Neural cell (in vitro differentiated cells): ENCODE measurements around the gene LAMB4. TPM values are rescaled to one million over a fixed set of nuclear protein-coding genes. Genes with fewer than 3 reads are reported as not detected.

Experiments used
- H2AFZ ChIP-seq: fragments of 200-600, 300-800 bp; sonication (generic), shearing (Covaris generic); 2 replicates; pipeline ENCODE4 v1.6.0; 2014; ENCODE audit warnings: low read depth, mild to moderate bottlenecking, antibody characterized with exemption, low read length, moderate library complexity
- H3F3A ChIP-seq: fragments of 200-600 bp; shearing (Covaris generic); 2 replicates; pipeline ENCODE4 v1.6.1; 2016; ENCODE audit warnings: mild to moderate bottlenecking, moderate library complexity, mixed read lengths, antibody characterized with exemption, low read length; ENCODE audit not compliant: insufficient read depth, poor library complexity, severe bottlenecking
- H3K27ac ChIP-seq: fragments of 200-600, 300-800 bp; sonication (generic), shearing (Covaris generic); 2 replicates; pipeline ENCODE4 v1.5.1; 2014; ENCODE audit warnings: mild to moderate bottlenecking, low read length, moderate library complexity
- H3K27me3 ChIP-seq: fragments of 300-800, 200-600 bp; sonication (generic), shearing (Covaris generic); 2 replicates; pipeline ENCODE4 v1.6.0; 2014; ENCODE audit warnings: mild to moderate bottlenecking, low read depth, low read length, moderate library complexity; ENCODE audit not compliant: insufficient read depth
- H3K36me3 ChIP-seq: fragments of 300-800, 200-600 bp; sonication (generic), shearing (Covaris generic); 2 replicates; pipeline ENCODE4 v1.5.1; 2014; ENCODE audit warnings: mild to moderate bottlenecking, antibody characterized with exemption, low read length, moderate library complexity; ENCODE audit not compliant: insufficient read depth
- H3K4me2 ChIP-seq: fragments of 300-800, 200-600 bp; sonication (generic), shearing (Covaris generic); 2 replicates; pipeline ENCODE4 v1.6.0; 2014; ENCODE audit warnings: mild to moderate bottlenecking, low read length
- H3K4me3 ChIP-seq: fragments of 300-800, 200-600 bp; sonication (generic), shearing (Covaris generic); 2 replicates; pipeline ENCODE4 v1.5.1; 2014; ENCODE audit warnings: mild to moderate bottlenecking, low read length, moderate library complexity
- H3K79me2 ChIP-seq: fragments of 200-600 bp; shearing (Covaris generic); replicated peaks from 2 replicates; pipeline ENCODE4 v1.6.0; 2014; ENCODE audit warnings: mild to moderate bottlenecking, low read length, moderate library complexity; ENCODE audit not compliant: insufficient read depth
- H3K9ac ChIP-seq: fragments of 300-800, 200-600 bp; sonication (generic), shearing (Covaris generic); 2 replicates; pipeline ENCODE4 v1.6.1; 2016; ENCODE audit warnings: mild to moderate bottlenecking, low read length, mixed read lengths
- H3K9me2 ChIP-seq: fragments of 200-600 bp; shearing (Covaris generic); 2 replicates; pipeline ENCODE4 v1.6.1; 2016; ENCODE audit warnings: mild to moderate bottlenecking, low read length, mixed read lengths; ENCODE audit not compliant: insufficient read depth
- H3K9me3 ChIP-seq: fragments of 200-600, 300-800 bp; sonication (generic), shearing (Covaris generic); 2 replicates; pipeline ENCODE4 v1.6.1; 2016; ENCODE audit warnings: mild to moderate bottlenecking, mixed run types, low read length, moderate library complexity, mixed read lengths
- H4K20me1 ChIP-seq: fragments of 200-600 bp; shearing (Covaris generic); 2 replicates; pipeline ENCODE4 v1.6.1; 2016; ENCODE audit warnings: mild to moderate bottlenecking, mixed run types; ENCODE audit not compliant: insufficient read depth
- CTCF ChIP-seq: fragments of 450-650 bp; IDR thresholded peaks from 2 replicates; pipeline ENCODE4 v1.5.1; 2014; ENCODE audit warnings: antibody characterized with exemption, mild to moderate bottlenecking, moderate library complexity; ENCODE audit not compliant: poor library complexity, severe bottlenecking
- EP300 ChIP-seq: fragments of 450-650 bp; conservative IDR thresholded peaks from 2 replicates; pipeline ENCODE4 v1.6.1; 2014; ENCODE audit warnings: antibody characterized with exemption, mild to moderate bottlenecking, moderate library complexity; ENCODE audit not compliant: poor library complexity, severe bottlenecking
- EZH2 ChIP-seq: fragments of 200-600, 300-800 bp; shearing (Covaris generic), sonication (generic); IDR thresholded peaks from 2 replicates; pipeline ENCODE4 v1.6.1; 2014; ENCODE audit warnings: antibody characterized with exemption, low read length, borderline replicate concordance, mild to moderate bottlenecking; ENCODE audit not compliant: insufficient read depth, poor library complexity, severe bottlenecking
- MXI1 ChIP-seq: fragments of 450-650 bp; conservative IDR thresholded peaks from 2 replicates; pipeline ENCODE4 v1.6.1; 2014; ENCODE audit warnings: antibody characterized with exemption, mild to moderate bottlenecking; ENCODE audit not compliant: poor library complexity, severe bottlenecking
- POLR2AphosphoS5 ChIP-seq: IDR thresholded peaks from 2 replicates; pipeline ENCODE4 v1.6.1; 2012
- RAD21 ChIP-seq: fragments of 450-650 bp; conservative IDR thresholded peaks from 2 replicates; pipeline ENCODE4 v1.6.1; 2014; ENCODE audit warnings: antibody characterized with exemption, mild to moderate bottlenecking, moderate library complexity
- REST ChIP-seq: IDR thresholded peaks from 2 replicates; pipeline ENCODE4 v1.6.1; 2012; ENCODE audit warnings: borderline replicate concordance
- SMC3 ChIP-seq: fragments of 450-650 bp; conservative IDR thresholded peaks from 2 replicates; pipeline ENCODE4 v1.6.1; 2014; ENCODE audit warnings: antibody characterized with exemption, mild to moderate bottlenecking, moderate library complexity; ENCODE audit not compliant: poor library complexity
- TAF1 ChIP-seq: IDR thresholded peaks from 2 replicates; pipeline ENCODE4 v1.6.1; 2012; ENCODE audit warnings: low read depth
- polyA plus RNA-seq: library from polyadenylated mRNA; depleted of rRNA; stranded (reverse); fragments of >200 nt; gene quantifications from 2 replicates; pipeline ENCODE4 v1.2.3, GENCODE V29; 2014

LAMB4 gene
- polyA plus RNA-seq, 1 donor from 2014 or later = 0.16 TPM

- H3K4me3 ChIP-seq = no peak overlapping the region
- no peaks in the 10 kb centered on the region for H3K9me3 ChIP-seq
- no peak overlapping the region for H3K9ac ChIP-seq
- H4K20me1 ChIP-seq = no peaks in the 10 kb centered on the region
- H3K79me2 ChIP-seq = no peaks in the 10 kb centered on the region
- no peak overlapping the region for H3K27ac ChIP-seq
- no peak overlapping the region for H2AFZ ChIP-seq
- H3K4me2 ChIP-seq = no peak overlapping the region
- no peaks in the 10 kb centered on the region for H3K9me2 ChIP-seq
- no peak for TF ChIP-seq REST
- TF ChIP-seq EZH2 = no peak
- TF ChIP-seq SMC3 = no peak
- H3K36me3 ChIP-seq = no peaks in the 10 kb centered on the region
- no peaks in the 10 kb centered on the region for H3F3A ChIP-seq
- H3K27me3 ChIP-seq = no peaks in the 10 kb centered on the region
Measured at GRCh38 chr7:108073305-108074070, 56.7 kb downstream of the LAMB4 start.

GRCh38 chr7:108072739-108073138, 57.4 kb downstream of the LAMB4 start:
- no peak overlapping the region for H3K27ac ChIP-seq
- no peaks in the 10 kb centered on the region for H4K20me1 ChIP-seq
- H3K9me2 ChIP-seq = no peaks in the 10 kb centered on the region
- no peak overlapping the region for H3K9ac ChIP-seq
- H3K79me2 ChIP-seq = no peaks in the 10 kb centered on the region
- TF ChIP-seq EZH2 = no peak
- TF ChIP-seq CTCF = no peak
- no peak for TF ChIP-seq SMC3
- no peak for TF ChIP-seq TAF1
- H3K27me3 ChIP-seq = no peaks in the 10 kb centered on the region
- no peaks in the 10 kb centered on the region for H3K36me3 ChIP-seq
- no peaks in the 10 kb centered on the region for H3K9me3 ChIP-seq
- no peak overlapping the region for H3K4me3 ChIP-seq
- no peaks in the 10 kb centered on the region for H3F3A ChIP-seq
- H3K4me2 ChIP-seq = no peak overlapping the region
- H2AFZ ChIP-seq = no peak overlapping the region

GRCh38 chr7:108072116-108072515, 58.0 kb downstream of the LAMB4 start:
- H3K27me3 ChIP-seq = no peaks in the 10 kb centered on the region
- H2AFZ ChIP-seq = no peak overlapping the region
- TF ChIP-seq REST (no peak), EZH2 (no peak), RAD21 (no peak), CTCF (no peak), POLR2AphosphoS5 (no peak), MXI1 (no peak), TAF1 (no peak), SMC3 (no peak), EP300 (no peak)
- H4K20me1 ChIP-seq = no peaks in the 10 kb centered on the region
- no peaks in the 10 kb centered on the region for H3K9me3 ChIP-seq
- H3K4me3 ChIP-seq = no peak overlapping the region
- H3K36me3 ChIP-seq = no peaks in the 10 kb centered on the region
- H3K4me2 ChIP-seq = no peak overlapping the region
- H3F3A ChIP-seq = no peaks in the 10 kb centered on the region
- no peak overlapping the region for H3K27ac ChIP-seq
- H3K79me2 ChIP-seq = no peaks in the 10 kb centered on the region
- H3K9ac ChIP-seq = no peak overlapping the region
- H3K9me2 ChIP-seq = no peaks in the 10 kb centered on the region
